ENCODE measurements around the gene PIGX. TPM values are rescaled to one million over a fixed set of nuclear protein-coding genes. Genes with fewer than 3 reads are reported as not detected.

Gene PIGX
- polyA plus RNA-seq, 1 donor from 2014 or later: 116 TPM

DNA sequence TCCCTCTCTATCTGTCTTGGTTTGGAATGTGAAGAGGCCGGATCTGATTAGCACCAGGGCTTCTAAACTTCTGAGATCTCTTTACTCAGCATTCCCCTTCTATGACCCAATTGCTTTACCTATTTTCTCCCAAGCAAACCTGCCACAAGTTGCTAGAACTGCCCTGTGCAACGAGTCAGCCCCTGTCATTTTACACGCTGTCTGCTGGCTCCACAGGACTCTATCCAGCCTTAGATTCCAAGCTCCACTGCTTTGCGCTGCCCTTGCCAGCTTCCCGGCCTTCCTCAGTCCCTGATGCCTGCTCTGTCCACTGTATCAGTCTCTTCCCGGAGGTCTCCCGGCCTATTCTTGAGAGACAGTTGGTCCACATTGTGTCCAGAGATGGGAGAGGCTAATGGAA lies 12.4 kb upstream of the PIGX start:
- H4K20me1 ChIP-seq (ENCODE audit: insufficient read depth): no peaks in the 10 kb centered on the region
- no peaks in the 10 kb centered on the region for H3F3A ChIP-seq (ENCODE audit: insufficient read depth, low read length, poor library complexity, severe bottlenecking)
- H3K36me3 ChIP-seq (ENCODE audit: insufficient read depth, low read length): no peaks in the 10 kb centered on the region
- no peak overlapping the region for H3K9ac ChIP-seq (ENCODE audit: low read length)
- no peaks in the 10 kb centered on the region for H3K79me2 ChIP-seq (replicated peaks; ENCODE audit: insufficient read depth, low read length)
- H3K9me3 ChIP-seq (ENCODE audit: low read length): no peaks in the 10 kb centered on the region
- H3K9me2 ChIP-seq (ENCODE audit: insufficient read depth, low read length): no peaks in the 10 kb centered on the region
- H2AFZ ChIP-seq (ENCODE audit: low read depth, low read length): no peak overlapping the region
- TF ChIP-seq SMC3 (conservative IDR thresholded peaks at IDR 0.05; ENCODE audit: poor library complexity) (no peak), EZH2 (IDR thresholded peaks at IDR 0.05; ENCODE audit: borderline replicate concordance, insufficient read depth, low read length, poor library complexity, severe bottlenecking) (no peak), MXI1 (conservative IDR thresholded peaks at IDR 0.05; ENCODE audit: poor library complexity, severe bottlenecking) (no peak), POLR2AphosphoS5 (IDR thresholded peaks at IDR 0.05) (no peak), RAD21 (conservative IDR thresholded peaks at IDR 0.05) (no peak), TAF1 (IDR thresholded peaks at IDR 0.05; ENCODE audit: low read depth) (no peak), REST (IDR thresholded peaks at IDR 0.05; ENCODE audit: borderline replicate concordance) (no peak), EP300 (conservative IDR thresholded peaks at IDR 0.05; ENCODE audit: poor library complexity, severe bottlenecking) (no peak)
- TF ChIP-seq, protein P1, sequence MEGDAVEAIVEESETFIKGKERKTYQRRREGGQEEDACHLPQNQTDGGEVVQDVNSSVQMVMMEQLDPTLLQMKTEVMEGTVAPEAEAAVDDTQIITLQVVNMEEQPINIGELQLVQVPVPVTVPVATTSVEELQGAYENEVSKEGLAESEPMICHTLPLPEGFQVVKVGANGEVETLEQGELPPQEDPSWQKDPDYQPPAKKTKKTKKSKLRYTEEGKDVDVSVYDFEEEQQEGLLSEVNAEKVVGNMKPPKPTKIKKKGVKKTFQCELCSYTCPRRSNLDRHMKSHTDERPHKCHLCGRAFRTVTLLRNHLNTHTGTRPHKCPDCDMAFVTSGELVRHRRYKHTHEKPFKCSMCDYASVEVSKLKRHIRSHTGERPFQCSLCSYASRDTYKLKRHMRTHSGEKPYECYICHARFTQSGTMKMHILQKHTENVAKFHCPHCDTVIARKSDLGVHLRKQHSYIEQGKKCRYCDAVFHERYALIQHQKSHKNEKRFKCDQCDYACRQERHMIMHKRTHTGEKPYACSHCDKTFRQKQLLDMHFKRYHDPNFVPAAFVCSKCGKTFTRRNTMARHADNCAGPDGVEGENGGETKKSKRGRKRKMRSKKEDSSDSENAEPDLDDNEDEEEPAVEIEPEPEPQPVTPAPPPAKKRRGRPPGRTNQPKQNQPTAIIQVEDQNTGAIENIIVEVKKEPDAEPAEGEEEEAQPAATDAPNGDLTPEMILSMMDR (IDR thresholded peaks at IDR 0.05; ENCODE audit: poor library complexity, severe bottlenecking): no peak
- no peak overlapping the region for H3K4me3 ChIP-seq (ENCODE audit: low read length)
- no peaks in the 10 kb centered on the region for H3K27me3 ChIP-seq (ENCODE audit: insufficient read depth, low read depth, low read length)
- H3K4me2 ChIP-seq (ENCODE audit: low read length): no peak overlapping the region
- no peak overlapping the region for H3K27ac ChIP-seq (ENCODE audit: low read length)

DNA sequence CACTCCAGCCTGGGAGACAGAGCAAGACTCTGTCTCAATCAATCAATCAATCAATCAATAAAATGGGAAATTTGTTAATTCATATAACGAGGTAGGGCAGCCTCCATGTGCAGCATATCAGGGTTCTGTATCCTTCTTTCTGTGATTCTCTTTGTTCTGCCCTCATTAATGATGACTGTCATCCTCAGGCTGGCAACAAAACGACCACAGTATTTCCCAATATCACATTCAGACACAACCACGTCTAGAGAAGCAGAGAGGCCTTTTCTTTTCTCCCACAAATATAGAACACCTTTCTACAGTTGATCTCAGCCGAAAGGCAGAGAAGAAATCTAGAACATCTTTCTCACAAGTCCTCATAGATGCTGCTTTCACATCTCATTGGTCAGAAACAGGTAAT lies 11.4 kb upstream of the PIGX start:
- Histone ChIP-seq H3K27me3 (ENCODE audit: insufficient read depth, low read depth, low read length) (no peaks in the 10 kb centered on the region), H3K4me2 (ENCODE audit: low read length) (no peak overlapping the region), H3K27ac (ENCODE audit: low read length) (no peak overlapping the region), H3K4me3 (ENCODE audit: low read length) (no peak overlapping the region), H3K79me2 (replicated peaks; ENCODE audit: insufficient read depth, low read length) (no peaks in the 10 kb centered on the region), H3K36me3 (ENCODE audit: insufficient read depth, low read length) (no peaks in the 10 kb centered on the region), H3K9ac (ENCODE audit: low read length) (no peak overlapping the region), H4K20me1 (ENCODE audit: insufficient read depth) (no peaks in the 10 kb centered on the region), H2AFZ (ENCODE audit: low read depth, low read length) (no peak overlapping the region), H3K9me2 (ENCODE audit: insufficient read depth, low read length) (no peaks in the 10 kb centered on the region), H3F3A (ENCODE audit: insufficient read depth, low read length, poor library complexity, severe bottlenecking) (no peaks in the 10 kb centered on the region), H3K9me3 (ENCODE audit: low read length) (no peaks in the 10 kb centered on the region)
- TF ChIP-seq REST (IDR thresholded peaks at IDR 0.05; ENCODE audit: borderline replicate concordance) (no peak), TAF1 (IDR thresholded peaks at IDR 0.05; ENCODE audit: low read depth) (no peak), MXI1 (conservative IDR thresholded peaks at IDR 0.05; ENCODE audit: poor library complexity, severe bottlenecking) (no peak), EP300 (conservative IDR thresholded peaks at IDR 0.05; ENCODE audit: poor library complexity, severe bottlenecking) (no peak), RAD21 (conservative IDR thresholded peaks at IDR 0.05) (no peak), POLR2AphosphoS5 (IDR thresholded peaks at IDR 0.05) (no peak), EZH2 (IDR thresholded peaks at IDR 0.05; ENCODE audit: borderline replicate concordance, insufficient read depth, low read length, poor library complexity, severe bottlenecking) (no peak), SMC3 (conservative IDR thresholded peaks at IDR 0.05; ENCODE audit: poor library complexity) (no peak)
- TF ChIP-seq, protein P1 (IDR thresholded peaks at IDR 0.05; ENCODE audit: poor library complexity, severe bottlenecking): no peak

Data from neural cell (in vitro differentiated cells).